WERI-Rb-1 (cell line): Measurements from ENCODE around the gene PTPRD.

ENCODE experiments used
- DNase-seq: peaks from one replicate; pipeline ENCODE4 v3.0.0-alpha.2; 2020
- H3K27ac ChIP-seq: fragments of 250-450 bp; sonication (Bioruptor Pico); 2 replicates; pipeline ENCODE4 v1.5.1; 2020; ENCODE audit warnings: mild to moderate bottlenecking, moderate library complexity
- H3K27me3 ChIP-seq: fragments of 250-450 bp; sonication (Bioruptor Pico); 2 replicates; pipeline ENCODE4 v1.5.1; 2021; ENCODE audit warnings: mild to moderate bottlenecking, low read depth, moderate library complexity; ENCODE audit not compliant: insufficient read depth, severe bottlenecking
- H3K36me3 ChIP-seq: fragments of 250-450 bp; sonication (Bioruptor Pico); 2 replicates; pipeline ENCODE4 v1.5.1; 2020; ENCODE audit warnings: mild to moderate bottlenecking, moderate library complexity
- H3K4me3 ChIP-seq: 2 replicates; pipeline ENCODE4 v1.5.1; 2011; ENCODE audit warnings: low read depth, mild to moderate bottlenecking, control low read depth, low read length
- H3K9me3 ChIP-seq: fragments of 250-450 bp; sonication (Bioruptor Pico); 2 replicates; pipeline ENCODE4 v1.5.1; 2021; ENCODE audit warnings: mild to moderate bottlenecking, moderate library complexity; ENCODE audit not compliant: severe bottlenecking
- CTCF ChIP-seq: IDR thresholded peaks from 2 replicates; pipeline ENCODE4 v1.5.1; 2011; ENCODE audit warnings: low read depth, mild to moderate bottlenecking, control low read depth, inconsistent platforms, low read length

PTPRD gene

DNA sequence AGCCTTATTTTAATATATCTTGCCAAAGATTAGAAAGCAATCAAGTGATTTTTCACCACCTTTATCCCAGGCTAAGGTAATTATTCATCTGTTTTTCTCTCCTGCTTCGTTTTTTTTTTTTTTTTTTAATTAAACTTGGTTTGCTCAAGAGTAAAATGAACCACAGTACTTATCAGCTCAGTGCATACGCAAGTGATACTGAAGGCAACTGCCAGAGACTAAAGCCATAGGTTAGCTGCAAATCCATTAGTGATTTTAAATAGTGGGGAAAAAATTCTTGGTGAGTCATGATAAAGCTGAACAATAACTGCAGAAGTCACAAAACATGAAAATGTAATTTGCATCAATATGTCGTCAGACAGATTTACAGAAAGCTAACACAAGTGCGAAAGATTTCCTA, 829.1 kb downstream of the PTPRD start:
- H3K9me3 ChIP-seq = no peaks in the 10 kb centered on the region
- DNase-seq = no peak
- H3K27ac ChIP-seq = no peak overlapping the region
- TF ChIP-seq CTCF = no peak
- no peaks in the 10 kb centered on the region for H3K27me3 ChIP-seq
- no peak overlapping the region for H3K4me3 ChIP-seq
- no peaks in the 10 kb centered on the region for H3K36me3 ChIP-seq

DNA sequence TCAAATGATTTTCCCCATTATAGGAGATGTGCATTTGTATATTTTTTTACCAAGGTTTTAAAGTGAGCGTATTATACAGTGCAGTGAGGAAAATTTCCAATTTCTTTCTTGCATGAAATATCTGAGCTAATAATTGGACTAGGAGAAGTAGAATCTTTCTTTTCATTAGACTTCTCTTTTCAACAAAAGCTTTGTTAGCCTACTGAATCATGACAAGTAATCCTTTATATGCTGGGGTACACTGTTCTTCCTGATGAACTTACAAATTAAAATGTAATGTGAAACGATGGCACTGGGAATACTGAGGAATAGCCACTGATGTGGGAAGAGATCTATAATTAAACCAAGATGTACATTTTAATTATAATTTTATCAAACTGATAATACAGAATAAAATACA, 829.6 kb downstream of the PTPRD start:
- no peak for TF ChIP-seq CTCF
- H3K36me3 ChIP-seq = no peaks in the 10 kb centered on the region
- no peaks in the 10 kb centered on the region for H3K9me3 ChIP-seq
- H3K4me3 ChIP-seq = no peak overlapping the region
- no peak overlapping the region for H3K27ac ChIP-seq
- DNase-seq = no peak
- H3K27me3 ChIP-seq = no peaks in the 10 kb centered on the region

DNA sequence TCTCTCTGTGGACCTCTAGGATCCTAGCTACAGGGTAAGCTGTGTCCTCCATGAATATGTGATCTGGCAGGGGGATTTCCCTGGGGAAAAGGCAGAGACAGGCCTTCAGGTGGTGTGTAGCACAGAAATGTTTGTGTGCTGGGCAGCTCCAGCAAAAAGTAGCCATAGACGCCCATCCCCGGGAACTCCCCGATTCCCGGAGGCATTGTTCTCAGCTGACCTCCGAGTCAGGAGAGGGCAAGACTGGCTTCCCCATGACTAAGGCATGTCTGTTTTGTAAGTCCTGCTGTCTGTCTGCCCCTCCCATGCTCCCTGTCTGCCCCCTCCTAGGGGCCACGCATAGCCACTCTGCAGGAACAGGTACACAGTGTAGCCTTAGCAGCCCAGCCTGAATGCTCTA, 834.5 kb downstream of the PTPRD start:
- Histone ChIP-seq H3K36me3 (no peaks in the 10 kb centered on the region), H3K9me3 (no peaks in the 10 kb centered on the region), H3K4me3 (no peak overlapping the region), H3K27me3 (no peaks in the 10 kb centered on the region), H3K27ac (no peak overlapping the region)
- no peak for DNase-seq
- TF ChIP-seq CTCF = no peak

- TF ChIP-seq CTCF = no peak
- Histone ChIP-seq H3K27me3 (no peaks in the 10 kb centered on the region), H3K36me3 (no peaks in the 10 kb centered on the region), H3K27ac (no peak overlapping the region), H3K4me3 (no peak overlapping the region), H3K9me3 (no peaks in the 10 kb centered on the region)
- no peak for DNase-seq
These were observed 838.3 kb downstream of the PTPRD start for GRCh38 chr9:9774471-9774870.

DNA sequence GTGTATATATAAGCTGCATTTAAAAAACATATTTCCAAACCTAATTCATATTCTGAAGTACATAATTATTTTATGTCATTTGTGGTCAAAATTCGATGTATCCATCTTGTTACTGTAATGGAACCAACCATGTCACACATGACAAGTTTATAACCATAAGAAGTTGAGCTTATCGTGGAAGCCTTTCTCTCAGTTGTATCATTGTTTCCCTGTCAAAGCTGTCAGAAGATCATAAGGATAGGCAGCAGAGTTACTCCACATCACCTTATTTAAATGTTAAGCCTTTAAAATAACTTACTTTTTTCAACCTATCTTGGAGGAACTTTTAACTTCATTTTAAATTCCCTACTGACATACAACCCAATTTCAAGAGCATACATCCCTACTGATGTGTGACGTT, 841.5 kb downstream of the PTPRD start:
- Histone ChIP-seq H3K4me3 (no peak overlapping the region), H3K9me3 (no peaks in the 10 kb centered on the region), H3K36me3 (no peaks in the 10 kb centered on the region), H3K27ac (no peak overlapping the region), H3K27me3 (no peaks in the 10 kb centered on the region)
- DNase-seq = no peak
- TF ChIP-seq CTCF = no peak

GRCh38 chr9:9764821-9765220, 848.0 kb downstream of the PTPRD start:
- no peak overlapping the region for H3K4me3 ChIP-seq
- no peak overlapping the region for H3K27ac ChIP-seq
- no peaks in the 10 kb centered on the region for H3K36me3 ChIP-seq
- no peaks in the 10 kb centered on the region for H3K27me3 ChIP-seq
- no peaks in the 10 kb centered on the region for H3K9me3 ChIP-seq
- TF ChIP-seq CTCF = no peak
- no peak for DNase-seq
